ENCODE measurements around the gene IMMP2L. TPM values are rescaled to one million over a fixed set of nuclear protein-coding genes. Genes with fewer than 3 reads are reported as not detected.

The IMMP2L gene
- total RNA-seq, 1 donor from 2014 or later: 59.6 TPM

- TF ChIP-seq CTCF (IDR thresholded peaks at IDR 0.05; ENCODE audit: unreplicated experiment): no peak
- Mint-ChIP-seq H3K4me1 (peaks cover 16% of the 10 kb centered on the region), H3K9me3 (peaks cover 3% of the 10 kb centered on the region), H3K36me3 (no peaks in the 10 kb centered on the region), H3K4me3 (no peak overlapping the region), H3K27ac (no peak overlapping the region), H3K27me3 (ENCODE audit: low read depth) (no peaks in the 10 kb centered on the region)
- no peak for DNase-seq (ENCODE audit: low spot score in 2 of 2, unreplicated experiment in 2 of 2)
Observed at GRCh38 chr7:110841840-110842545, 720.3 kb downstream of the IMMP2L start.

- no peak for TF ChIP-seq CTCF (IDR thresholded peaks at IDR 0.05; ENCODE audit: unreplicated experiment)
- peaks cover 9% of the 10 kb centered on the region for H3K36me3 Mint-ChIP-seq
- no peak overlapping the region for H3K4me3 Mint-ChIP-seq
- H3K4me1 Mint-ChIP-seq: peaks cover 18% of the 10 kb centered on the region
- H3K27ac Mint-ChIP-seq: no peak overlapping the region
- peaks cover 17% of the 10 kb centered on the region for H3K9me3 Mint-ChIP-seq
- H3K27me3 Mint-ChIP-seq (ENCODE audit: low read depth): no peaks in the 10 kb centered on the region
- DNase-seq (ENCODE audit: low spot score in 2 of 2, unreplicated experiment in 2 of 2): no peak
Observed at GRCh38 chr7:110839866-110840265, 722.4 kb downstream of the IMMP2L start.

GRCh38 chr7:110835849-110836248 is 726.4 kb downstream of the IMMP2L start:
- H3K4me1 Mint-ChIP-seq: peaks cover 7% of the 10 kb centered on the region
- H3K36me3 Mint-ChIP-seq: peaks cover 9% of the 10 kb centered on the region
- H3K9me3 Mint-ChIP-seq: peaks cover 17% of the 10 kb centered on the region
- DNase-seq (ENCODE audit: low spot score in 2 of 2, unreplicated experiment in 2 of 2): no peak
- H3K4me3 Mint-ChIP-seq: no peak overlapping the region
- H3K27me3 Mint-ChIP-seq (ENCODE audit: low read depth): no peaks in the 10 kb centered on the region
- H3K27ac Mint-ChIP-seq: no peak overlapping the region
- no peak for TF ChIP-seq CTCF (IDR thresholded peaks at IDR 0.05; ENCODE audit: unreplicated experiment)

- DNase-seq (ENCODE audit: low spot score in 2 of 2, unreplicated experiment in 2 of 2): no peak
- TF ChIP-seq CTCF (IDR thresholded peaks at IDR 0.05; ENCODE audit: unreplicated experiment): no peak
- peaks cover 17% of the 10 kb centered on the region for H3K9me3 Mint-ChIP-seq
- no peak overlapping the region for H3K4me3 Mint-ChIP-seq
- H3K27ac Mint-ChIP-seq: no peak overlapping the region
- no peaks in the 10 kb centered on the region for H3K27me3 Mint-ChIP-seq (ENCODE audit: low read depth)
- H3K4me1 Mint-ChIP-seq: peaks cover 7% of the 10 kb centered on the region
- peaks cover 9% of the 10 kb centered on the region for H3K36me3 Mint-ChIP-seq
Observed at GRCh38 chr7:110835218-110835617, 727.1 kb downstream of the IMMP2L start.

- TF ChIP-seq CTCF (IDR thresholded peaks at IDR 0.05; ENCODE audit: unreplicated experiment): no peak
- no peaks in the 10 kb centered on the region for H3K27me3 Mint-ChIP-seq (ENCODE audit: low read depth)
- peaks cover 9% of the 10 kb centered on the region for H3K36me3 Mint-ChIP-seq
- H3K9me3 Mint-ChIP-seq: peaks cover 12% of the 10 kb centered on the region
- H3K27ac Mint-ChIP-seq: no peak overlapping the region
- DNase-seq (ENCODE audit: low spot score in 2 of 2, unreplicated experiment in 2 of 2): no peak
- no peak overlapping the region for H3K4me3 Mint-ChIP-seq
- peaks cover 10% of the 10 kb centered on the region for H3K4me1 Mint-ChIP-seq
Observed at GRCh38 chr7:110831419-110831818, 730.9 kb downstream of the IMMP2L start.

Measured in mesothelial cell of epicardium (in vitro differentiated cells).